HL-60 (cell line): ENCODE data around the gene CLIC6.

Experiments
- CTCF ChIP-seq: IDR thresholded peaks from one replicate; pipeline ENCODE4 v1.5.1; 2011; ENCODE audit warnings: low read length, control low read depth, inconsistent platforms; ENCODE audit not compliant: insufficient read depth
- TF ChIP-seq, protein P1 (sequence below): IDR thresholded peaks from 2 replicates; pipeline ENCODE4 v1.6.1; 2012; ENCODE audit warnings: low read depth; ENCODE audit not compliant: insufficient replicate concordance

- TF ChIP-seq, protein P1, sequence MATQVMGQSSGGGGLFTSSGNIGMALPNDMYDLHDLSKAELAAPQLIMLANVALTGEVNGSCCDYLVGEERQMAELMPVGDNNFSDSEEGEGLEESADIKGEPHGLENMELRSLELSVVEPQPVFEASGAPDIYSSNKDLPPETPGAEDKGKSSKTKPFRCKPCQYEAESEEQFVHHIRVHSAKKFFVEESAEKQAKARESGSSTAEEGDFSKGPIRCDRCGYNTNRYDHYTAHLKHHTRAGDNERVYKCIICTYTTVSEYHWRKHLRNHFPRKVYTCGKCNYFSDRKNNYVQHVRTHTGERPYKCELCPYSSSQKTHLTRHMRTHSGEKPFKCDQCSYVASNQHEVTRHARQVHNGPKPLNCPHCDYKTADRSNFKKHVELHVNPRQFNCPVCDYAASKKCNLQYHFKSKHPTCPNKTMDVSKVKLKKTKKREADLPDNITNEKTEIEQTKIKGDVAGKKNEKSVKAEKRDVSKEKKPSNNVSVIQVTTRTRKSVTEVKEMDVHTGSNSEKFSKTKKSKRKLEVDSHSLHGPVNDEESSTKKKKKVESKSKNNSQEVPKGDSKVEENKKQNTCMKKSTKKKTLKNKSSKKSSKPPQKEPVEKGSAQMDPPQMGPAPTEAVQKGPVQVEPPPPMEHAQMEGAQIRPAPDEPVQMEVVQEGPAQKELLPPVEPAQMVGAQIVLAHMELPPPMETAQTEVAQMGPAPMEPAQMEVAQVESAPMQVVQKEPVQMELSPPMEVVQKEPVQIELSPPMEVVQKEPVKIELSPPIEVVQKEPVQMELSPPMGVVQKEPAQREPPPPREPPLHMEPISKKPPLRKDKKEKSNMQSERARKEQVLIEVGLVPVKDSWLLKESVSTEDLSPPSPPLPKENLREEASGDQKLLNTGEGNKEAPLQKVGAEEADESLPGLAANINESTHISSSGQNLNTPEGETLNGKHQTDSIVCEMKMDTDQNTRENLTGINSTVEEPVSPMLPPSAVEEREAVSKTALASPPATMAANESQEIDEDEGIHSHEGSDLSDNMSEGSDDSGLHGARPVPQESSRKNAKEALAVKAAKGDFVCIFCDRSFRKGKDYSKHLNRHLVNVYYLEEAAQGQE, result no peak
- TF ChIP-seq CTCF, result no peak
Observed at GRCh38 chr21:34702341-34703170, 33.8 kb downstream of the CLIC6 start.
